OCI-LY1 (cell line): ENCODE measurements around the gene USP14.

ENCODE experiments used
- EZH2 ChIP-seq: fragments of 200-600 bp; sonication (generic), shearing (Covaris generic); IDR thresholded peaks from 2 replicates; pipeline ENCODE4 v1.8.0; 2017; ENCODE audit warnings: borderline replicate concordance, mixed run types, mild to moderate bottlenecking, antibody characterized with exemption, low read length, moderate library complexity, mixed read lengths
- TF ChIP-seq, protein P1 (sequence below): fragments of 200-600 bp; sonication (generic), shearing (Covaris generic); IDR thresholded peaks from 2 replicates; pipeline ENCODE4 v1.5.1; 2017; ENCODE audit warnings: mild to moderate bottlenecking, antibody characterized with exemption, low read length, moderate library complexity, mixed read lengths

DNA sequence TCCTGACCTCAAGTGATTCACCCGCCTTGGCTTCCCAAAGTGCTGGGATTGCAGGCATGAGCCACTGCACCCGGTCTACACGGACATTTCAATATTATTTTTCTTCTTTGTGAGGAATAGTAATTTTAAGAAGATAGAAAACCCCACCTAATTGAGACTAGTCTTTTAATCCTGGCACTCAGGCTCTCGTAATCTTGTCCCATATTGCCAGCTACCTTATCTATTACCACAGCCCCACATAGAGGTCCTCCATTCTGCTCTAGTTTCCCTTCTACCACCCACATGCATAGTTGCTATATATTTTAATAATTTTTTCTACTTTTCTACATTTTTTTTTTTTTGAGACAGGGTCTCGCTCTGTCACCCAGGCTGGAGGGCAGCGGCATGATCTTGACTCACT lies 9.5 kb upstream of the USP14 start:
- TF ChIP-seq, protein P1, sequence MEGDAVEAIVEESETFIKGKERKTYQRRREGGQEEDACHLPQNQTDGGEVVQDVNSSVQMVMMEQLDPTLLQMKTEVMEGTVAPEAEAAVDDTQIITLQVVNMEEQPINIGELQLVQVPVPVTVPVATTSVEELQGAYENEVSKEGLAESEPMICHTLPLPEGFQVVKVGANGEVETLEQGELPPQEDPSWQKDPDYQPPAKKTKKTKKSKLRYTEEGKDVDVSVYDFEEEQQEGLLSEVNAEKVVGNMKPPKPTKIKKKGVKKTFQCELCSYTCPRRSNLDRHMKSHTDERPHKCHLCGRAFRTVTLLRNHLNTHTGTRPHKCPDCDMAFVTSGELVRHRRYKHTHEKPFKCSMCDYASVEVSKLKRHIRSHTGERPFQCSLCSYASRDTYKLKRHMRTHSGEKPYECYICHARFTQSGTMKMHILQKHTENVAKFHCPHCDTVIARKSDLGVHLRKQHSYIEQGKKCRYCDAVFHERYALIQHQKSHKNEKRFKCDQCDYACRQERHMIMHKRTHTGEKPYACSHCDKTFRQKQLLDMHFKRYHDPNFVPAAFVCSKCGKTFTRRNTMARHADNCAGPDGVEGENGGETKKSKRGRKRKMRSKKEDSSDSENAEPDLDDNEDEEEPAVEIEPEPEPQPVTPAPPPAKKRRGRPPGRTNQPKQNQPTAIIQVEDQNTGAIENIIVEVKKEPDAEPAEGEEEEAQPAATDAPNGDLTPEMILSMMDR: no peak
- TF ChIP-seq EZH2: no peak
